Trophoblast cell (in vitro differentiated cells and primary cell): ENCODE measurements around the gene PCDH1.

ENCODE experiments used
- DNase-seq, 2 donors: peaks; one replicate each; pipeline ENCODE4 v3.0.0-alpha.2; 2016
- H2AFZ ChIP-seq: 2 replicates; pipeline ENCODE4 v1.6.1; 2013; ENCODE audit warnings: low read length, moderate library complexity, mild to moderate bottlenecking; ENCODE audit not compliant: insufficient read depth, poor library complexity
- H2AK5ac ChIP-seq: 2 replicates; pipeline ENCODE4 v1.6.1; 2013; ENCODE audit warnings: mild to moderate bottlenecking, low read length
- H2BK120ac ChIP-seq: 2 replicates; pipeline ENCODE4 v1.6.1; 2013; ENCODE audit warnings: low read length, mild to moderate bottlenecking, moderate library complexity; ENCODE audit not compliant: insufficient read depth, poor library complexity
- H2BK12ac ChIP-seq: 2 replicates; pipeline ENCODE4 v1.6.1; 2013; ENCODE audit warnings: mild to moderate bottlenecking, low read length, moderate library complexity
- H2BK5ac ChIP-seq: 2 replicates; pipeline ENCODE4 v1.6.1; 2013; ENCODE audit warnings: low read length, low read depth, moderate library complexity, mild to moderate bottlenecking; ENCODE audit not compliant: poor library complexity
- H3K14ac ChIP-seq: 2 replicates; pipeline ENCODE4 v1.6.1; 2013; ENCODE audit warnings: mild to moderate bottlenecking, low read length
- H3K18ac ChIP-seq: 2 replicates; pipeline ENCODE4 v1.6.1; 2013; ENCODE audit warnings: mild to moderate bottlenecking, low read length
- H3K23ac ChIP-seq: 2 replicates; pipeline ENCODE4 v1.6.1; 2013; ENCODE audit warnings: low read length
- H3K27ac ChIP-seq: 2 replicates; pipeline ENCODE4 v1.5.1; 2013; ENCODE audit warnings: low read depth, mild to moderate bottlenecking, inconsistent platforms, low read length, moderate library complexity
- H3K27me3 ChIP-seq: 2 replicates; pipeline ENCODE4 v1.6.1; 2013; ENCODE audit warnings: inconsistent platforms, mild to moderate bottlenecking, low read length, moderate library complexity; ENCODE audit not compliant: insufficient read depth
- H3K36me3 ChIP-seq, 2 experiments: 1 replicate in 1 of 2; 2 replicates in 1 of 2; pipeline ENCODE4 v1.6.1; 2013; ENCODE audit warnings: low read length in 2 of 2, mild to moderate bottlenecking in 2 of 2, moderate library complexity in 1 of 2; ENCODE audit not compliant: insufficient read depth in 2 of 2, control insufficient read depth in 1 of 2
- H3K4ac ChIP-seq: 2 replicates; pipeline ENCODE4 v1.6.1; 2013; ENCODE audit warnings: low read depth, mild to moderate bottlenecking, low read length, moderate library complexity
- H3K4me1 ChIP-seq, 2 experiments: 1 replicate in 1 of 2; 2 replicates in 1 of 2; pipeline ENCODE4 v1.6.1; 2013; ENCODE audit warnings: low read length in 2 of 2, mild to moderate bottlenecking in 2 of 2, moderate library complexity in 1 of 2; ENCODE audit not compliant: insufficient read depth in 2 of 2, control insufficient read depth in 1 of 2
- H3K4me2 ChIP-seq: 2 replicates; pipeline ENCODE4 v1.6.1; 2013; ENCODE audit warnings: inconsistent platforms, mild to moderate bottlenecking, low read length, moderate library complexity
- H3K4me3 ChIP-seq: 2 replicates; pipeline ENCODE4 v1.5.1; 2013; ENCODE audit warnings: mild to moderate bottlenecking, low read depth, low read length, inconsistent platforms
- H3K79me1 ChIP-seq: one replicate; pipeline ENCODE4 v1.6.1; 2013; ENCODE audit warnings: low read length
- H3K79me2 ChIP-seq: 2 replicates; pipeline ENCODE4 v1.6.1; 2013; ENCODE audit warnings: low read length, mild to moderate bottlenecking; ENCODE audit not compliant: control insufficient read depth, insufficient read depth, poor library complexity
- H3K9ac ChIP-seq: 2 replicates; pipeline ENCODE4 v1.6.1; 2013; ENCODE audit warnings: mild to moderate bottlenecking, low read length
- H3K9me3 ChIP-seq: 2 replicates; pipeline ENCODE4 v1.6.1; 2013; ENCODE audit warnings: low read depth, mild to moderate bottlenecking, control low read depth, inconsistent platforms, low read length; ENCODE audit not compliant: insufficient read depth
- H4K12ac ChIP-seq: 2 replicates; pipeline ENCODE4 v1.6.1; 2013; ENCODE audit warnings: low read depth, mild to moderate bottlenecking, low read length, moderate library complexity
- H4K8ac ChIP-seq: 2 replicates; pipeline ENCODE4 v1.6.1; 2013; ENCODE audit warnings: low read depth, mild to moderate bottlenecking, low read length, moderate library complexity
- H4K91ac ChIP-seq: one replicate; pipeline ENCODE4 v1.6.1; 2013; ENCODE audit warnings: low read depth, mild to moderate bottlenecking, low read length, moderate library complexity
- WGBS: extraction: QIAGEN DNeasy Blood & Tissue Kit; methylation state at CpG from one replicate; pipeline ENCODE4 v1.1.7; 2013; ENCODE audit warnings: missing lambda C conversion rate; ENCODE audit not compliant: insufficient read length, insufficient coverage; ENCODE audit errors: extremely low coverage; 5-methylcytosine and 5-hydroxymethylcytosine counted together

Gene PCDH1

GRCh38 chr5:141824717-141825116 lies 53.5 kb downstream of the PCDH1 start:
- peaks cover 0 to 2% of the 10 kb centered on the region in 2 experiments for H3K4me1 ChIP-seq
- H2AFZ ChIP-seq, result no peak overlapping the region
- H3K18ac ChIP-seq, result no peak overlapping the region
- H3K9me3 ChIP-seq, result no peaks in the 10 kb centered on the region
- H4K91ac ChIP-seq, result no peak overlapping the region
- no peak overlapping the region for H2BK5ac ChIP-seq
- no peak overlapping the region for H2BK12ac ChIP-seq
- H3K9ac ChIP-seq, result no peak overlapping the region
- no peaks in the 10 kb centered on the region for H3K79me1 ChIP-seq
- no peak overlapping the region for H4K8ac ChIP-seq
- H3K27ac ChIP-seq, result no peak overlapping the region
- no peak overlapping the region for H3K14ac ChIP-seq
- H4K12ac ChIP-seq, result no peak overlapping the region
- no CpG with 5 or more reads among the region's 3 CpGs for WGBS
- no peak overlapping the region for H3K4me3 ChIP-seq
- H3K27me3 ChIP-seq, result no peaks in the 10 kb centered on the region
- no peak for DNase-seq
- no peak overlapping the region for H2AK5ac ChIP-seq
- no peak overlapping the region for H3K4me2 ChIP-seq
- no peaks in the 10 kb centered on the region for H3K36me3 ChIP-seq
- H2BK120ac ChIP-seq, result no peak overlapping the region
- H3K79me2 ChIP-seq, result no peaks in the 10 kb centered on the region
- no peak overlapping the region for H3K4ac ChIP-seq
- H3K23ac ChIP-seq, result no peak overlapping the region

GRCh38 chr5:141823056-141823455 lies 55.2 kb downstream of the PCDH1 start:
- Histone ChIP-seq H2BK12ac (no peak overlapping the region), H3K4me1 (peaks cover 0 to 2% of the 10 kb centered on the region in 2 experiments), H3K23ac (no peak overlapping the region), H2BK120ac (no peak overlapping the region), H2BK5ac (no peak overlapping the region), H3K9me3 (no peaks in the 10 kb centered on the region), H3K4me2 (no peak overlapping the region), H3K4me3 (no peak overlapping the region), H3K14ac (no peak overlapping the region), H2AFZ (no peak overlapping the region), H3K79me1 (no peaks in the 10 kb centered on the region), H3K79me2 (no peaks in the 10 kb centered on the region), H3K18ac (no peak overlapping the region), H3K36me3 (no peaks in the 10 kb centered on the region), H2AK5ac (no peak overlapping the region), H3K9ac (no peak overlapping the region), H4K8ac (no peak overlapping the region), H3K4ac (no peak overlapping the region), H3K27ac (no peak overlapping the region), H4K12ac (no peak overlapping the region), H3K27me3 (no peaks in the 10 kb centered on the region), H4K91ac (no peak overlapping the region)
- WGBS, result no CpG with 5 or more reads among the region's 3 CpGs
- DNase-seq, result peak in 1 of 2 donors; percentile 55

DNA sequence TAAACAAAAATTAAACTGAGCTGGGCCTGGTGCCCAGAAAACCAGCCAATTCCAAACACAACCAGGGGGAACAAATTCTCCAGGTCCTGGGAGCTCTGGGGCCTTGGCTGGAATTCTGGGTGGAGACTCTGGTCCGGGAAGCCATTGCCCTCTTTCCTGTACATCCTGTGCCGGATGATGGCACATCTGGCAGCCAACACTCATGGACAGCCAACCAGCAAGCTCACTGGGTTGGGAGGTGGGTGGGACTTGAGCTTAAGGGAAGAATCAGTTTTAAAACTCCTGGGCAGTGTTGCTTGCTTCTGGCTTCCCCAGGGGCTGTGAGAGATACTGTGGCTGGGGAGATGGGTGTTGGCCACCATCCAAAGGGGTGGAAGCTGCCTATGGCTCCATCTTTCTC lies 56.1 kb downstream of the PCDH1 start:
- peaks cover 0 to 2% of the 10 kb centered on the region in 2 experiments for H3K4me1 ChIP-seq
- no peak overlapping the region for H2AFZ ChIP-seq
- no peak overlapping the region for H3K14ac ChIP-seq
- no peak overlapping the region for H2AK5ac ChIP-seq
- no peak overlapping the region for H3K27ac ChIP-seq
- no peaks in the 10 kb centered on the region for H3K36me3 ChIP-seq
- H2BK5ac ChIP-seq, result no peak overlapping the region
- H3K9me3 ChIP-seq, result no peaks in the 10 kb centered on the region
- no peak overlapping the region for H3K23ac ChIP-seq
- H3K27me3 ChIP-seq, result no peaks in the 10 kb centered on the region
- H4K8ac ChIP-seq, result no peak overlapping the region
- H3K79me1 ChIP-seq, result no peaks in the 10 kb centered on the region
- WGBS, result no CpG with 5 or more reads among the region's 2 CpGs
- H4K91ac ChIP-seq, result no peak overlapping the region
- no peaks in the 10 kb centered on the region for H3K79me2 ChIP-seq
- H3K4me2 ChIP-seq, result no peak overlapping the region
- no peak overlapping the region for H3K18ac ChIP-seq
- H3K9ac ChIP-seq, result peak overlapping the region; percentile 19
- no peak overlapping the region for H2BK120ac ChIP-seq
- no peak overlapping the region for H3K4ac ChIP-seq
- no peak overlapping the region for H4K12ac ChIP-seq
- H2BK12ac ChIP-seq, result no peak overlapping the region
- H3K4me3 ChIP-seq, result no peak overlapping the region
- peak in 1 of 2 donors; percentile 20 for DNase-seq

DNA sequence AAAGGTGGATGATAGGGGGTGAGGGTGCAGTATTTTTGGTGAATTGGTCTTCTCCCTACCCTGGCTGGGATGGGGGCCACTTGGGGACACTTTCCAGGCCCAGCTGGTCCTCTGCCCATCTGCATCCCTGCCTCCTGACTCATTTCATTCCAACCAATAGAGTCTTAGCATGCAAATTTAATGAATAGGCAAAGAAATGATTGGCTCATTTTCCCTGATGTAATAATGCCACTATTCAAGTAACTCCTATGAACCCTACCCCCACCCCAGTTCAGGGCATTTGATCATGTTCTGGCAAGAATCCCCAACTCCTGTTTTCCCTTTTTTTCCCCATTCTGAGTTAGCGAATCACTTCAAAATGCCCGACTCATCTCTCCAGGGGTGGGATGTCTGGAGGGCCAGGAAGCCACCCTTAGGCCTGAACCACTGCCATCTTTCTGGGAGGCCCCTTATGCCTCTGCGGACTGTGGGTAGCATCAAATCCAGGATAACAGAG lies 56.7 kb downstream of the PCDH1 start:
- Histone ChIP-seq H3K9me3 (no peaks in the 10 kb centered on the region), H3K4ac (no peak overlapping the region), H3K79me1 (no peaks in the 10 kb centered on the region), H3K79me2 (no peaks in the 10 kb centered on the region), H2AK5ac (no peak overlapping the region), H2BK120ac (no peak overlapping the region), H2AFZ (no peak overlapping the region), H3K4me1 (peaks cover 0 to 6% of the 10 kb centered on the region in 2 experiments), H4K8ac (no peak overlapping the region), H3K23ac (no peak overlapping the region), H3K4me2 (no peak overlapping the region), H3K27me3 (no peaks in the 10 kb centered on the region), H3K18ac (no peak overlapping the region), H4K91ac (no peak overlapping the region), H4K12ac (no peak overlapping the region), H2BK5ac (no peak overlapping the region), H2BK12ac (no peak overlapping the region), H3K14ac (no peak overlapping the region), H3K36me3 (no peaks in the 10 kb centered on the region), H3K4me3 (no peak overlapping the region), H3K9ac (no peak overlapping the region), H3K27ac (no peak overlapping the region)
- DNase-seq, result peak in 1 of 2 donors; percentile 78
- WGBS, result no CpG with 5 or more reads among the region's 3 CpGs
